Measurements from ENCODE around the gene SERPINB13.
"Not testable (repeated sequence)": the region's sequence is repeated elsewhere in the genome, so short reads cannot be mapped to it uniquely, and the experiment has no call there.

Gene SERPINB13

GRCh38 chr18:63641157-63641680 is 54.1 kb downstream of the SERPINB13 start:
- not testable (repeated sequence) for H3K4me3 ChIP-seq, H3K27ac ChIP-seq

DNA sequence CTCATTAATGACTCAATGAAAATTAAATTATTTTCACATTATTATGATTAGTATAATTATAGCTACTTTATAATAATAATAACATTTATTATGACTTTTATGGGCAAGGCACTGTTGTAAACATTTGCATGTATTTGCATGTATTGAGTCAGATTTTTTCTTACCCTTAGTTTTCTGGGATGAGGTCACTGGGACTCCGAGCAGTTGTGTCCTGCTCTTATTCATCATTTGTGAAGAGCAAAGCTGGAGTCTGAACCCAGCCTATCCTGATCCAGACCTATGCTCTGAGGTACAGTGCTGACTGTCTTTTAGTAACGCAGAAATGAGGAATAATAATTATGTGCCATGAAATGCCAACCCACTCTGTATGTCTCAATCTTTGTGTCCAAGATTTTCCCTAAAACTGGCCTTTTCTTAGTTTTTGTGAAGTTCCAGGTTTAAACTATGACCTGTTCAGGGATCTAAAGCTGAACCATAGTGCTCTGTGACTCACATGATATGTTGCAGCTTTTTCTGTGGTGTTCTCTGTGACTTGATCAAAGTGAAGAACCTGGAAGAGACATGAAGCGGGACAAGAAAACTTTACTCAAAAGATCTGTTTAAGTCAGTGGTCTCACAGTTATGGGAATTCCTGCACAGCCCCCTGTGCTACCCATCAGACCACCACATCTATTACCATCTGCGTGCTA is 55.7 kb downstream of the SERPINB13 start:
- H3K4me3 ChIP-seq, H3K27ac ChIP-seq: not testable (repeated sequence)

DNA sequence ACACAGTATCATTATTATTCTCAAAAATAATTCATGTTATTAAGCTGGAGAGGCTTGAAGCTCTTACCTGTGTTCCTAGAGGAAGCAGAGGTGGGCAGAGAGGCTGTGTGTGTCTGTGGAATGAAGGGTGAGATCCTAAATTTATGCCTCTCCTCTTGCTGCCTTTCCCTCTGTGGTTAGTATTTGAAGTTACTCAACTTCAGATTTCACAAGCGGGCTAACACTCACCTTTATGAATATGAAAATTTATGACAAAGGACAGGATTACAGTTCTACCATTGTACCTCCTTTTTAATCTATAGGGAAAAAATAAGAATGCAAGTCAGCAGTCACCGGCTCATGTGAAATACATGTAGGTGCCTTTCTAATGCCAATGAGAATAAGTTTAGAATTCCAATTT is 57.0 kb downstream of the SERPINB13 start, which contains the start of gene SERPINB4:
TSS of gene SERPINB4 (minus strand) at position 115 of the 400 bp plus-strand sequence. CDS start 679 bp downstream, outside the sequence.
- not testable (repeated sequence) for H3K4me3 ChIP-seq, H3K27ac ChIP-seq

GRCh38 chr18:63644694-63645093 is 57.6 kb downstream of the SERPINB13 start:
- H3K27ac ChIP-seq, H3K4me3 ChIP-seq: not testable (repeated sequence)

DNA sequence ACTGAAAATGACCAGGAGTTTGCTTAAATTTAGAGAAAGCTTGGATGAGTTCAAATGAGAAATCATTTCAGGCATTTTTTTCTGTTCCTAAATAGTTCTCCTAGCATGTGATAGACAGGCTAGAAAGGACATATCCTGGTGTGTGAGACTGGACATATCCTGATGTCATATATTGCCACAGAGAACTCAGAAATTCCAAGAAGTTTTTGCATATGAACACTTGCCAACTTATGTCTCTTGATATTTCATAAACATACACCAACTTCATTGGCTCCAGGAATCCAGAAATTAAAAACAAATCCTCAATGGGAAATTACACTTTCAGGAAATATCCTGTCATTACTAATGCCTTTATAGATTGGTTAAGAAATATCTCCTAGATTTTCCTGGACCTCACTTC is 59.8 kb downstream of the SERPINB13 start:
- H3K27ac ChIP-seq = no peak overlapping the region
- H3K4me3 ChIP-seq = no peak overlapping the region

DNA sequence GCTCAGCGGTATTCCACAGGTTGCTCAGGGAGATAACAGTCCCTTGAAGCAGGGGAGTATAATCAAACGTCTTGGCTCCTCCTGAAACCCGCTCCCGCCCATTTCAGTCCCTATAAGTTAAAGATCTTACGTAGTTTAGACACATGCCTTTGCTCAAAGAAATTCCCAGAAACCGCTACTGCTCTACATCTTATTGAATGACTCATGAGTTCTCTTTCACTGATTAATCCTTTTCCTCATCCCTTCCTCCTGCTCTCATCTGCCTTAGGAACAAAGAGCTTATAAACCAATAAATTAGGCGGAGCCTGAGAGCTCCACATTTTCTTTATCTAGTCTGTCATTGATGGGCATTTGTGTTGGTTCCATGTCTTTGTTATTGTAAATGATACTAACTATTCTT is 61.1 kb downstream of the SERPINB13 start:
- H3K27ac ChIP-seq = no peak overlapping the region

More for the DNA sequence above, 61.1 kb downstream of the SERPINB13 start:
- no peak overlapping the region for H3K4me3 ChIP-seq

All from skin epidermis (tissue), 12 donors.